GM13977 (cell line): Measurements from ENCODE around the gene ERVH48-1.
A peak's percentile ranks its signal among the peaks of the same experiment; 100 is the strongest.
"Not testable (repeated sequence)": the region's sequence is repeated elsewhere in the genome, so short reads cannot be mapped to it uniquely, and the experiment has no call there.

Experiments
- DNase-seq: peaks from one replicate; pipeline ENCODE4 v3.0.0; 2012; ENCODE audit warnings: low spot score
- in situ Hi-C: fragments of 300-500 bp; cut with MboI; formaldehyde crosslinking; loops from one replicate; pipeline ENCODE4 v1.12.0; 2022; ENCODE audit warnings: low sequenced_read_pairs, low pct_unique_long_range_greater_than_20kb, mixed read lengths, inconsistent platforms; ENCODE audit not compliant: unreplicated experiment
- TF ChIP-seq, protein P1 (sequence below): IDR thresholded peaks from 2 replicates; pipeline ENCODE4 v1.5.1; 2012; ENCODE audit warnings: mild to moderate bottlenecking, control low read depth; ENCODE audit not compliant: insufficient read depth; ENCODE audit errors: extremely low read depth, missing control alignments

Gene ERVH48-1

GRCh38 chr21:42924433-42924751 lies 1.0 kb downstream of the ERVH48-1 start:
- in situ Hi-C loops = no loop called here
- DNase-seq = no peak
- TF ChIP-seq, protein P1, sequence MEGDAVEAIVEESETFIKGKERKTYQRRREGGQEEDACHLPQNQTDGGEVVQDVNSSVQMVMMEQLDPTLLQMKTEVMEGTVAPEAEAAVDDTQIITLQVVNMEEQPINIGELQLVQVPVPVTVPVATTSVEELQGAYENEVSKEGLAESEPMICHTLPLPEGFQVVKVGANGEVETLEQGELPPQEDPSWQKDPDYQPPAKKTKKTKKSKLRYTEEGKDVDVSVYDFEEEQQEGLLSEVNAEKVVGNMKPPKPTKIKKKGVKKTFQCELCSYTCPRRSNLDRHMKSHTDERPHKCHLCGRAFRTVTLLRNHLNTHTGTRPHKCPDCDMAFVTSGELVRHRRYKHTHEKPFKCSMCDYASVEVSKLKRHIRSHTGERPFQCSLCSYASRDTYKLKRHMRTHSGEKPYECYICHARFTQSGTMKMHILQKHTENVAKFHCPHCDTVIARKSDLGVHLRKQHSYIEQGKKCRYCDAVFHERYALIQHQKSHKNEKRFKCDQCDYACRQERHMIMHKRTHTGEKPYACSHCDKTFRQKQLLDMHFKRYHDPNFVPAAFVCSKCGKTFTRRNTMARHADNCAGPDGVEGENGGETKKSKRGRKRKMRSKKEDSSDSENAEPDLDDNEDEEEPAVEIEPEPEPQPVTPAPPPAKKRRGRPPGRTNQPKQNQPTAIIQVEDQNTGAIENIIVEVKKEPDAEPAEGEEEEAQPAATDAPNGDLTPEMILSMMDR = no peak

DNA sequence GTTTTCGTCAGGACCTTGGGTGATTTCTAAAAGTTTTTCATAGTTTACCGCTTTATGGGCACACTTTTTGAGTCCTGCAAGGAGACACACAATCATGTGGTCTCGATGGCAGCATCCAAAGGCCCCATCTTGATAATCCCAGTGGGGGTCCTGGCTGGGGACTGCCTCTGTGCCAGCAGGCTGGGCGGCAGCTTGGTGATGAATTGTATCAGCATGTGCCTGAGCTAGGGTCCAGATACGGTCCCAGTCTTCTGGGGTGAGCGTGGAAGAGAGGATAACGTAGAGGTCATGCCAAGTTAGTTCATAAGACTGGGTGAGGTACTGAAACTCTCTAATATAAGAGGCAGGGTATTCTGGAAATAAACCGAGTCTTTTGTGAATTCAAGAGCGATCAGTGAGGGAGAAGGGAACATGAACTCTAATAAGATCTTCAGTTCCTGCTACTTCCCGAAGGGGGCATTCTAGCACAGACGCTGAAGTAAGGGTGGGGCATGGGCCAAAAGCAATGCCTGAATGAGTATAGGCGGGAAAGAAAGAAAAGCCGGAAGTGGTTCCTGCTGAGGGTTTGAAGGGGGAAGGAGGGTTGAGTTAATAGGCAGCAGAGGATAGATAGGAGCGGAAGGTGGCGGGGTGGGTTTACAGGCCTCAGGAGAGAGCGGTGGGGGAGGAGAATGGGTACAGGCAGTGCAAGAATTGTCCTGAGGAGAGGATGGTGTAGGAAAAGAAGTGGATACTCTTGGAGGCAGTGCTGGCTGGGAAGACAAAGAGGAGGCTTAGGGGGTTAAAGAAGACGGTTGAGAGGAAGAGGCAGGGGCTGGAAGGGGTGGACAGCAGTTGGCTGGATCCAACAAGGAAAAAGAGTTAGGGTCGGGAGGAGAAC lies 1.6 kb downstream of the ERVH48-1 start:
- in situ Hi-C loops = no loop called here
- TF ChIP-seq, protein P1 = peak; percentile 78
- peak; percentile 89 for DNase-seq

- TF ChIP-seq, protein P1 = no peak
- DNase-seq = no peak
- in situ Hi-C loops = no loop called here
Measured at GRCh38 chr21:42922918-42923317, 2.5 kb downstream of the ERVH48-1 start.

DNA sequence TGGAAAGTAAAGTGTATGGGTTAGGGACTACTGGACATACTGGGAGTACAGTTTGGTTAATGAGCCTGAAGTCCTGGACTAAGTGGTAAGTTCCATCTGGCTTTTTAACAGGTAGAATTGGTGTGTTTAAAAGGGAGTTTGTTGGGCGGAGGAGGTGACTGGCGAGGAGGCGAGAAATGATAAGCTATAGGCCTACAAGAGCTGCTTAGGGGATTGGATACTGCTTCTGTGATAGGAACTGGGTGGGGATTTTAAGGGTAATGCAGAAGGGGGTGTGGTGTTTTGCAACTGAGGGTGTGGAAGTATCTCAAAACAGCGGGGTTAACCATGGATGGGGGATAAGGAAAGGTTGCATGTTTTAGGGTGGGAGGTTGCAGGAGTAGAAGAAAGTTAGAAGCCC lies 3.5 kb downstream of the ERVH48-1 start:
- no peak for DNase-seq
- TF ChIP-seq, protein P1 = no peak
- in situ Hi-C loops = no loop called here

DNA sequence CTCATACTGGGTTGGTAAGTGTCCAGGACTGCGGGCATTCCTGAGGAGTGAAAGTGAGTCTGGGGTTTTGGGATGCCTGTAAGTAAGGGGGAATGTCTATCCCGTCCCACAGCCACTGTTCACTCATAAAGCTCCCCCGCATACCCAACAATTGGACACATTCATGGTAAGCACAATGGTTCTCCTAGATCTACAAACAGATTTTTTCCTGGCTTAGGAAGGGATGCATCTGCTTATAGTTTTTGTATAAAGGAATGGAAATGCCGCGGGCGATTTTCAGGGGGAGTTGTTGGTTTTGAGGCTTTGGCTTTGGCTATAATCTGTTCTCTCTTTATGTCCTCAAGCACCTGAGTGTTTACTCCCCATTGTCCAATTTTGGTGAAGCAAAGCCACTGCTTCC lies 7.1 kb downstream of the ERVH48-1 start:
- no peak for DNase-seq
- in situ Hi-C loops = loop anchor here (5.0 kb wide), 1 partner anchor 51 kb away; no protein-coding TSS in a partner anchor
- TF ChIP-seq, protein P1 = no peak

- no peak for DNase-seq
- TF ChIP-seq, protein P1 = no peak
- in situ Hi-C loops = no loop called here
Measured at GRCh38 chr21:42913476-42913875, 12.0 kb downstream of the ERVH48-1 start.

DNA sequence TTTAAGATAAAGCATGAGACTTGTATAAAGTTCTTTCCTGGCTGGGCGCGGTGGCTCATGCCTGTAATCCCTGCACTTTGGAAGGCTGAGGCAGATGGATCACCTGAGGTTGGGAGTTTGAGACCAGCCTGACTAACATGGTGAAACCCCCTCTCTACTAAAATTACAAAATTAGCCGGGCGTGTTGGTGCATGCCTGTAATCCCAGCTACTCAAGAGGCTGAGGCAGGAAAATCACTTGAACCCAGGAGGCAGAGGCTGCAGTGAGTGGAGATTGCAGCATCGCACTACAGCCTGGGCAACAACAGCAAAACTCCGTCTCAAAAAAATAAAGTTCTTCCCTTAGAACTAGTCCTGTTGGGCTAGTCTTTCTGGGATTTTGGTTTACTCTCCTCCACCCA lies 13.5 kb downstream of the ERVH48-1 start:
- DNase-seq, in situ Hi-C loops: not testable (repeated sequence)

- DNase-seq, in situ Hi-C loops: not testable (repeated sequence)
Measured at GRCh38 chr21:42908484-42908883, 16.9 kb downstream of the ERVH48-1 start.
